MM.1S (cell line): ENCODE results near the gene RIC1.

Experiments used
- DNase-seq: peaks from one replicate; pipeline ENCODE4 v3.0.0-alpha.2; 2015
- H2AFZ ChIP-seq: fragments of 300-600 bp; sonication (generic); 2 replicates; pipeline ENCODE4 v1.6.0; 2016; ENCODE audit warnings: antibody characterized with exemption, low read length
- H3F3A ChIP-seq: fragments of 300-600 bp; sonication (generic); 2 replicates; pipeline ENCODE4 v1.6.1; 2016; ENCODE audit warnings: mild to moderate bottlenecking, antibody characterized with exemption, low read length, moderate library complexity, mixed read lengths; ENCODE audit not compliant: insufficient read depth
- H3K27ac ChIP-seq: fragments of 300-600 bp; sonication (generic); 2 replicates; pipeline ENCODE4 v1.5.1; 2016; ENCODE audit warnings: mild to moderate bottlenecking, low read length
- H3K27me3 ChIP-seq: fragments of 300-600 bp; sonication (generic); replicated peaks from 2 replicates; pipeline ENCODE4 v1.6.0; 2016; ENCODE audit warnings: low read length; ENCODE audit not compliant: insufficient read depth
- H3K36me3 ChIP-seq: fragments of 300-600 bp; sonication (generic); replicated peaks from 2 replicates; pipeline ENCODE4 v1.6.1; 2016; ENCODE audit warnings: mild to moderate bottlenecking, low read length, mixed read lengths; ENCODE audit not compliant: insufficient read depth
- H3K4me1 ChIP-seq: fragments of 300-600 bp; sonication (generic); 2 replicates; pipeline ENCODE4 v1.6.1; 2016; ENCODE audit warnings: low read length, mixed read lengths
- H3K4me2 ChIP-seq: fragments of 300-600 bp; sonication (generic); 2 replicates; pipeline ENCODE4 v1.6.0; 2016; ENCODE audit warnings: low read depth, low read length
- H3K4me3 ChIP-seq: fragments of 300-600 bp; sonication (generic); 2 replicates; pipeline ENCODE4 v1.5.1; 2016; ENCODE audit warnings: low read length, mixed read lengths
- H3K79me2 ChIP-seq: fragments of 300-600 bp; sonication (generic); 2 replicates; pipeline ENCODE4 v1.6.1; 2016; ENCODE audit warnings: mixed run types, low read length, mixed read lengths
- H3K9ac ChIP-seq: fragments of 300-600 bp; sonication (generic); 2 replicates; pipeline ENCODE4 v1.6.1; 2016; ENCODE audit warnings: low read length, mixed read lengths
- H3K9me2 ChIP-seq: fragments of 300-600 bp; sonication (generic); replicated peaks from 2 replicates; pipeline ENCODE4 v1.6.1; 2016; ENCODE audit warnings: mild to moderate bottlenecking, low read length, mixed read lengths; ENCODE audit not compliant: insufficient read depth
- H3K9me3 ChIP-seq: fragments of 300-600 bp; sonication (generic); replicated peaks from 2 replicates; pipeline ENCODE4 v1.6.1; 2016; ENCODE audit warnings: mild to moderate bottlenecking, low read length, mixed read lengths; ENCODE audit not compliant: insufficient read depth
- H4K20me1 ChIP-seq: fragments of 300-600 bp; sonication (generic); 2 replicates; pipeline ENCODE4 v1.6.1; 2016; ENCODE audit warnings: mild to moderate bottlenecking, low read length, moderate library complexity, mixed read lengths; ENCODE audit not compliant: insufficient read depth
- EZH2 ChIP-seq: fragments of 300-600 bp; sonication (generic); optimal IDR thresholded peaks from 2 replicates; pipeline ENCODE3; 2017; ENCODE audit warnings: low read depth, mild to moderate bottlenecking, antibody characterized with exemption, low read length, mixed read lengths
- EZH2phosphoT487 ChIP-seq: fragments of 300-600 bp; sonication (generic); IDR thresholded peaks from 2 replicates; pipeline ENCODE4 v1.6.1; 2018; ENCODE audit warnings: antibody characterized with exemption, low read length
- TF ChIP-seq, protein P1 (sequence below): fragments of 300-600 bp; sonication (generic); IDR thresholded peaks from 2 replicates; pipeline ENCODE4 v1.5.1; 2016; ENCODE audit warnings: antibody characterized with exemption, low read length, mixed read lengths

The RIC1 gene

DNA sequence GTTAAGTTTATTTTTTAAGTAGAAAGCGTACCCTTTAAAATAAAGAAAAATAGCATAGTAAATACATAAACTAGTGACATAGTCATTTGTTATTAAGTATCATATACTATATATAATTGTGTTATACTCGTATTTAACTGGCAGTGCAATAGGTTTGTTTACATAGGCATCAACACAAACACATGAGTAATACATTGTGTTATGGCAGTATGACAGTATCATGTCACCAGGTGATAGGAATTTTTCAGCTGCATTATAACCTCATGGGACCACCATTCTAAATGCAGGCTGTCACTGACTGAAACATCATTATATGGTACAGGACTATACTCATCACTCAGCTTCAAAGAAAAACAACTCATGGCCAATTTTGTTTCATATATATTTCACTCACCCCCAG is 8.4 kb upstream of the RIC1 start:
- no peak overlapping the region for H3K9ac ChIP-seq
- H3K9me2 ChIP-seq: no peaks in the 10 kb centered on the region
- no peak for DNase-seq
- H3K27ac ChIP-seq: no peak overlapping the region
- no peak overlapping the region for H3K4me3 ChIP-seq
- H3F3A ChIP-seq: peaks cover 17% of the 10 kb centered on the region
- H2AFZ ChIP-seq: no peak overlapping the region
- no peaks in the 10 kb centered on the region for H3K9me3 ChIP-seq
- H4K20me1 ChIP-seq: no peaks in the 10 kb centered on the region
- peaks cover 19% of the 10 kb centered on the region for H3K4me1 ChIP-seq
- no peaks in the 10 kb centered on the region for H3K36me3 ChIP-seq
- H3K27me3 ChIP-seq: no peaks in the 10 kb centered on the region
- H3K79me2 ChIP-seq: peaks cover 51% of the 10 kb centered on the region
- no peak overlapping the region for H3K4me2 ChIP-seq
- no peak for TF ChIP-seq EZH2phosphoT487

DNA sequence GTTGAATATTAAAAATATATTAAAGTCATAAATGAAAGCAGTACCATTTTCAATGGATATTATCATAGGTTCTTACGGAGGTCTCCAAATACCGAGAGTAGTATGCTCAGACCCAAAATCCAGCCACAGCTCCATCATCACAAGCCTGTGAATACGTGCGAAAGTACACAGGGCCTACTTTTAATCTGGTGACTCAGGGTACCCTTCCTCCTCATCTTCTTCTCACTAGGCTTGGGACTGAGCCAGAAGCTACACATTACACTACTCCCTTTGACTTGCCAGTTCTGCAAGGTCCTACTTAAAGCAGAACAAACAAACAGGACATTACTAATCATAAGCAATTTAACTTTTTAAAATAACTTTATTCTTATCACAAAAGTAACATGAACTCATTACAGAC is 7.6 kb upstream of the RIC1 start:
- Histone ChIP-seq H3K4me1 (peaks cover 24% of the 10 kb centered on the region), H3K4me3 (no peak overlapping the region), H3K4me2 (no peak overlapping the region), H3K27ac (no peak overlapping the region), H3K9ac (no peak overlapping the region), H3K27me3 (no peaks in the 10 kb centered on the region), H3F3A (peaks cover 23% of the 10 kb centered on the region), H3K79me2 (peaks cover 54% of the 10 kb centered on the region), H4K20me1 (no peaks in the 10 kb centered on the region), H3K36me3 (no peaks in the 10 kb centered on the region), H2AFZ (no peak overlapping the region), H3K9me2 (no peaks in the 10 kb centered on the region), H3K9me3 (no peaks in the 10 kb centered on the region)
- TF ChIP-seq EZH2 (no peak), EZH2phosphoT487 (no peak)
- TF ChIP-seq, protein P1, sequence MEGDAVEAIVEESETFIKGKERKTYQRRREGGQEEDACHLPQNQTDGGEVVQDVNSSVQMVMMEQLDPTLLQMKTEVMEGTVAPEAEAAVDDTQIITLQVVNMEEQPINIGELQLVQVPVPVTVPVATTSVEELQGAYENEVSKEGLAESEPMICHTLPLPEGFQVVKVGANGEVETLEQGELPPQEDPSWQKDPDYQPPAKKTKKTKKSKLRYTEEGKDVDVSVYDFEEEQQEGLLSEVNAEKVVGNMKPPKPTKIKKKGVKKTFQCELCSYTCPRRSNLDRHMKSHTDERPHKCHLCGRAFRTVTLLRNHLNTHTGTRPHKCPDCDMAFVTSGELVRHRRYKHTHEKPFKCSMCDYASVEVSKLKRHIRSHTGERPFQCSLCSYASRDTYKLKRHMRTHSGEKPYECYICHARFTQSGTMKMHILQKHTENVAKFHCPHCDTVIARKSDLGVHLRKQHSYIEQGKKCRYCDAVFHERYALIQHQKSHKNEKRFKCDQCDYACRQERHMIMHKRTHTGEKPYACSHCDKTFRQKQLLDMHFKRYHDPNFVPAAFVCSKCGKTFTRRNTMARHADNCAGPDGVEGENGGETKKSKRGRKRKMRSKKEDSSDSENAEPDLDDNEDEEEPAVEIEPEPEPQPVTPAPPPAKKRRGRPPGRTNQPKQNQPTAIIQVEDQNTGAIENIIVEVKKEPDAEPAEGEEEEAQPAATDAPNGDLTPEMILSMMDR: no peak
- DNase-seq: no peak

DNA sequence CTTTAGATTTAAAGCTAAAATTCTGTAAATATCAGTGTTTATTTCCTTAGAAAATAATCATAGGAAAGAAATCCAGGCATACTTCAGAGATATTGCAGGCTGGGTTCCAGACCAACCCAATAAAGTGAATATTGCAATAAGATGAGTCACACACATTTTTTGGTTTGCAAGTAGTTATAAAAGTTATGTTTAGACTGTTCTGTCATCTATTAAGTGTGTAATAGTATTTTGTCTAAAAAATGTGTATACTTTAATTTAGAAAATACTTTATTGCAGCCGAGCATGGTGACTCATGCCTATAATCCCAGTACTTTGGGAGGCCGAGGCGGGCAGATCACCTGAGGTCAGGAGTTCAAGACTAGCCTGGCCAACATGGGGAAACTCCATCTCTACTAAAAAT is 6.9 kb upstream of the RIC1 start:
- Histone ChIP-seq H2AFZ (no peak overlapping the region), H3K36me3 (no peaks in the 10 kb centered on the region), H3F3A (peaks cover 29% of the 10 kb centered on the region), H3K4me2 (no peak overlapping the region), H3K4me1 (peaks cover 25% of the 10 kb centered on the region), H3K27me3 (no peaks in the 10 kb centered on the region), H3K27ac (no peak overlapping the region), H3K9me3 (no peaks in the 10 kb centered on the region), H3K4me3 (no peak overlapping the region), H3K9me2 (no peaks in the 10 kb centered on the region), H3K9ac (no peak overlapping the region), H4K20me1 (no peaks in the 10 kb centered on the region), H3K79me2 (peaks cover 53% of the 10 kb centered on the region)
- no peak for DNase-seq
- TF ChIP-seq, protein P1: no peak
- TF ChIP-seq EZH2: no peak
- no peak for TF ChIP-seq EZH2phosphoT487

DNA sequence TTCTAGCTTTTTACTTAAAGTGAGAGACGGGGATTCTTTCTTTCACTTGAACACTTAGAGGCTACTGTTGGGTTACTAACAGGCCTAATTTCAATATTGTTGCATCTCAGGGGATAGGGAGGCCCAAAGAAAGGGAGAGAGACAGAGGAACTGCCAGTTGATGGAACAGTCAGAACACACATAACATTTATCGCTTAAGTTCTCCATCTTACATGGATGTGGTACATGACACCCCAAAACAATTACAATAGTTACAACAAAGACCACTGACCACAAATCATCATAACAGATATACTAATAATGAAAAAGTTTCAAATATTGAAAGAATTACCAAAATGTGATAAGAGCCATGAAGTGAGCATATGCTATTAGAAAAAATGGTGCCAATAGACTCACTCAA is 4.3 kb upstream of the RIC1 start:
- H3K79me2 ChIP-seq: peaks cover 65% of the 10 kb centered on the region
- no peak overlapping the region for H3K27ac ChIP-seq

More for the DNA sequence above, 4.3 kb upstream of the RIC1 start:
- Histone ChIP-seq H4K20me1 (no peaks in the 10 kb centered on the region), H3K4me3 (no peak overlapping the region), H3K4me2 (no peak overlapping the region), H3F3A (peaks cover 27% of the 10 kb centered on the region), H2AFZ (no peak overlapping the region), H3K9me3 (no peaks in the 10 kb centered on the region), H3K9ac (no peak overlapping the region), H3K9me2 (no peaks in the 10 kb centered on the region), H3K4me1 (peaks cover 11% of the 10 kb centered on the region), H3K27me3 (no peaks in the 10 kb centered on the region), H3K36me3 (no peaks in the 10 kb centered on the region)
- DNase-seq: no peak
- TF ChIP-seq, protein P1: no peak
- TF ChIP-seq EZH2: no peak
- TF ChIP-seq EZH2phosphoT487: no peak
